Neuron (in vitro differentiated cells): ENCODE measurements around the gene NSF.
"Not testable (repeated sequence)": the region's sequence is repeated elsewhere in the genome, so short reads cannot be mapped to it uniquely, and the experiment has no call there.

Experiments
- H2AFZ ChIP-seq: one replicate; pipeline ENCODE4 v1.6.1; 2013; ENCODE audit warnings: low read depth, mild to moderate bottlenecking, inconsistent platforms, low read length, moderate library complexity
- H3K27me3 ChIP-seq: one replicate; pipeline ENCODE4 v1.6.1; 2013; ENCODE audit warnings: low read length; ENCODE audit not compliant: insufficient read depth
- H3K36me3 ChIP-seq: one replicate; pipeline ENCODE4 v1.6.1; 2013; ENCODE audit warnings: low read length; ENCODE audit not compliant: insufficient read depth
- H3K4me1 ChIP-seq: one replicate; pipeline ENCODE4 v1.6.1; 2013; ENCODE audit warnings: low read length; ENCODE audit not compliant: insufficient read depth
- H3K4me3 ChIP-seq: 2 replicates; pipeline ENCODE4 v1.5.1; 2013; ENCODE audit warnings: mild to moderate bottlenecking, low read length, moderate library complexity
- H3K9me3 ChIP-seq: one replicate; pipeline ENCODE4 v1.6.1; 2013; ENCODE audit warnings: low read length

The NSF gene

GRCh38 chr17:46603125-46603524 lies 12.7 kb downstream of the NSF start:
- H3K36me3 ChIP-seq, H2AFZ ChIP-seq, H3K4me1 ChIP-seq, H3K9me3 ChIP-seq, H3K4me3 ChIP-seq, H3K27me3 ChIP-seq: not testable (repeated sequence)

DNA sequence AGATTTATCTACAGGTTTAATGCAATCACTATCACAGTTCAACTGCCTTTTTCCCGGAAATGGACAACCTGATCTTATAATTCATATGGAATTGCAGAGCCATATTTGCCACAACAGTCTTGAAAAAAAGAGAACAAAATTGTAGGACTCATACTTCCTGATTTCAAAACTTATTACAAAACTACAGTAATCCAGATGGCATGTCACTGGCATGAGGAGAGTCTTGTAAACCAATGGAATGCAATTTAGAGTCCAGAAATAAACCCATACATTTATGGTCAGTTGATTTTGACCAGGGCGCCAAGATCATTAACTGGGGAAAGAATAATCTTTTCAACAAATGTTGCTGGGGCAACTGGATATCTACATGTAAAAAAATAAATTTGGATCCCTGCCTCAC lies 20.8 kb downstream of the NSF start:
- not testable (repeated sequence) for H3K27me3 ChIP-seq, H2AFZ ChIP-seq, H3K4me1 ChIP-seq, H3K4me3 ChIP-seq, H3K9me3 ChIP-seq, H3K36me3 ChIP-seq

DNA sequence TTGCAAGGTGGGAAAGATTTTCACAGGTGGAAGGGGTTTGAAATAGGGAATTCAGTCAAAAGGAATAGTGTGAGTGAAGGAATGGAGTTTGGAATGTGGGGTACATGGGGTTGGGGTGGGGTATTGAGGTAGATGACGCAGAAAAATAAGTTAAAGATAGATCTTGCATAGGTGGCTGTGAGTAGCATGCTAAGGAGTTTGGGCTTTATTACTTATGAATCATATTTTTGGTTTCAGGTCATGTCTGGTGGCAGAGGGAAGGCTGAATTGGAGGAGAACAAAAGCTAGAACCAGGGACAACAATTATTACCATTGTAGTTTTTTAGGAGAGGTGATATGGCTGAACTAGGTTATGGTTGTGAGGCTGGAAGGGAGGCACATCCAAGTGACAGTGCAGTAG lies 23.4 kb downstream of the NSF start:
- not testable (repeated sequence) for H2AFZ ChIP-seq

GRCh38 chr17:46617121-46617520 lies 26.7 kb downstream of the NSF start:
- not testable (repeated sequence) for H3K4me1 ChIP-seq, H3K9me3 ChIP-seq, H3K36me3 ChIP-seq, H2AFZ ChIP-seq, H3K27me3 ChIP-seq, H3K4me3 ChIP-seq

More for the DNA sequence above, 23.4 kb downstream of the NSF start:
- H3K9me3 ChIP-seq, H3K27me3 ChIP-seq, H3K4me1 ChIP-seq, H3K4me3 ChIP-seq, H3K36me3 ChIP-seq: not testable (repeated sequence)

DNA sequence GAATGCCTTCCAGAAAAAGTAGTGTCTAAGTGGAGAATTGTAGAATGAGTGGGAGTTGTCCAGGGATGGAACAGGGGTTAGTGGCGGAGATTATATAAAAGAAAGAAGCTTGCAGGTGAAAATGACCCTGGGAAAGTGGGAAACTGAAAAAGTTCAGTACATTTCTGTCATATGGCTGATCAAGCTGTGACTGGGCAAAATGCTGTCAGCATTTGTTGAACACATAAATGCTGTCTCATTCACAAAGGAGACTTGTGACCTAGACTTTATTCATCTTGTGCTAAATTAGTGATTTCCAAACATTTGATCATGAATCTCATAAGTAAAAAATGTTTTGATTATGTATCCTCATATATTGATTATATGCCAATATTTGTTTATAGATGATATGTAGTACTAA lies 28.5 kb downstream of the NSF start:
- not testable (repeated sequence) for H3K4me1 ChIP-seq, H3K36me3 ChIP-seq, H3K9me3 ChIP-seq, H2AFZ ChIP-seq, H3K4me3 ChIP-seq, H3K27me3 ChIP-seq

DNA sequence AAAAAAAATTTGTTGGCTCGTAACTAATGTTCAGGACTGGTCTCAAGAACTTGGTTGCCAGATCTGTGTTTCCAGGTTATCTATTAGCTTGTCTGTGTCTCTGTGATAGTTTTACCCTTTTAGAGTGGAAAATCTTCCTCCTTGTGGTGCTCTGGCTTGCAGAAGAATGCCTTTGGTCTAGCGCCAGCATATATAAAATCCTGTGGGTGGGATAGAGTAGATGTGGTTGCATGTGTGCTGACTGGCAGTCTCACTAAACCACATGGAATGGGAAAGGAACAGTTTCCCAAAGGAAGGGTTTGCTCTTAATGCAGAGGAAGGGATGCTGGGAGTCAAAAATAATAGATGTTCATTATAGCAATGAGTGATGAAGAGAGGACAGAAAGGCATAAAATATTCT lies 33.3 kb downstream of the NSF start:
- H3K4me1 ChIP-seq, H2AFZ ChIP-seq, H3K36me3 ChIP-seq, H3K27me3 ChIP-seq, H3K9me3 ChIP-seq, H3K4me3 ChIP-seq: not testable (repeated sequence)

GRCh38 chr17:46624726-46625125 lies 34.3 kb downstream of the NSF start:
- H3K4me1 ChIP-seq, H3K36me3 ChIP-seq, H3K9me3 ChIP-seq, H3K4me3 ChIP-seq, H3K27me3 ChIP-seq, H2AFZ ChIP-seq: not testable (repeated sequence)

DNA sequence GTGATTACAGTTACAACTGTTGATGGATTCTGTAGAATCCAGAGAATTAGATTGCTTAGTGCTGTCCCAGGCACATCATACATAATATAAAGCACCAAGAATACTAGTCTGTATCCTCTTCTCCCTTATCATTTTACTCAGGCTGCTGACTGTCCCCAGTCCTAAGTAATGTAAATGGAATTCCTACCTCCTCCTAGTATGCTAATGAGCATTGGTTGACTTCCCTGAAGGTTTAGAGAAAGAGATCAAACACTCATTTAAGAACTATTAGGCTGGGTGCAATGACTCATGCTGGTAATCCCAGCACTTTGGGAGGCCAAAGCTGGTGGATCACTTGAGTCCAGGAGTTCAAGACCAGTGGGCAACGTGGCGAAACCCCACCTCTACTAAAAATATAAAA lies 37.0 kb downstream of the NSF start:
- not testable (repeated sequence) for H3K9me3 ChIP-seq, H2AFZ ChIP-seq, H3K27me3 ChIP-seq, H3K36me3 ChIP-seq, H3K4me1 ChIP-seq, H3K4me3 ChIP-seq

DNA sequence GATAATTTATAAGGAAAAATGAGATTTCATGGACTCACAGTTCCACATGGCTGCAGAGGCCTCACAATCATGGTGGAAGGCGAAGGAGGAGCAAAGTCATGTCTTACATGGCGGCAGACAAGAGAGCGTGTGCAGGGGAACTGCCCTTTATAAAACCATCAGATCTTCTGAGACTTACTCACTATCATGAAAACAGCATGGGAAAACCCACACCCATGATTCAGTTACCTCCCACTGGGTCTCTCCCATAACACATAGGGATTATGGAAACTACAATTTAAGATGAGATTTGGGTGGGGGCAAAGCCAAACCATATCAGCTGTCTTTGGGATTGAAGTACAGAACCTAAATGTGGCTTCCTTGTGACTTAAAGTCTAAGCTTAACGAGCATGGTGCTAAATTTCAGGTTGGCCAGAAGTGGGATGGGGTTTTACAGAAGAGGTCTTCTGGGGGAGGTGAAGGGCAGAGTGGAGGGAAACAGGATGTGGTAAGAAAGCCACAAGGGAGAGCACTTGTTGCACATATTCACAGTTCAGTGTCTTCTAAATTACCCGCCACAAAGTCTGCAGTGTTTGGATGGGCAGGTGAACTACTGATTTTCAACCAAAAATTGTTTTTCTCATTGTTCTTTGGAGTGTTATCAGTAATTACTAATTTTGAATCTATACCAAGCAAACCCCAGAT lies 38.4 kb downstream of the NSF start:
- H3K9me3 ChIP-seq, H3K4me3 ChIP-seq, H3K27me3 ChIP-seq, H2AFZ ChIP-seq, H3K4me1 ChIP-seq, H3K36me3 ChIP-seq: not testable (repeated sequence)

- H3K4me3 ChIP-seq, H3K27me3 ChIP-seq, H3K9me3 ChIP-seq, H3K4me1 ChIP-seq, H3K36me3 ChIP-seq, H2AFZ ChIP-seq: not testable (repeated sequence)
Measured at GRCh38 chr17:46632146-46632545, 41.7 kb downstream of the NSF start.

DNA sequence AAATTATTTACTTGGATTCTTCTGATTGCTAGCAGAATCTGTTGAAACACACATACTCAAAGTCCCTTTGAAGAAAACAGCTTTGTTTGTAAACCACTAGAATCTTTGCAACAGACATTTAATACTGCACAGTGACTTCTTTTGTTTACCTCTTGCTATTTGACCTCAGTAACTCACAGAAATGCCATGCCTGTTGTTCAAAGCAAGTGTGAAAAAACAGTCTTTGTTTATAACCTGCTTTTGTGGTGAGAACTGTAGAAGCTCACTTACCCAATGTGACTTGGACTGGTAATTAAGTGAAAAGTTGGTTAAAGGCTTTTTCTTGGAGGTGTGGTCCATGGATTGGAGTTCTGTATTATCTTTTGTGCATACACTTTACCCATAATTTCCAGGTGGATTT lies 44.4 kb downstream of the NSF start:
- H3K9me3 ChIP-seq, H3K36me3 ChIP-seq, H3K4me1 ChIP-seq, H3K4me3 ChIP-seq, H3K27me3 ChIP-seq, H2AFZ ChIP-seq: not testable (repeated sequence)

DNA sequence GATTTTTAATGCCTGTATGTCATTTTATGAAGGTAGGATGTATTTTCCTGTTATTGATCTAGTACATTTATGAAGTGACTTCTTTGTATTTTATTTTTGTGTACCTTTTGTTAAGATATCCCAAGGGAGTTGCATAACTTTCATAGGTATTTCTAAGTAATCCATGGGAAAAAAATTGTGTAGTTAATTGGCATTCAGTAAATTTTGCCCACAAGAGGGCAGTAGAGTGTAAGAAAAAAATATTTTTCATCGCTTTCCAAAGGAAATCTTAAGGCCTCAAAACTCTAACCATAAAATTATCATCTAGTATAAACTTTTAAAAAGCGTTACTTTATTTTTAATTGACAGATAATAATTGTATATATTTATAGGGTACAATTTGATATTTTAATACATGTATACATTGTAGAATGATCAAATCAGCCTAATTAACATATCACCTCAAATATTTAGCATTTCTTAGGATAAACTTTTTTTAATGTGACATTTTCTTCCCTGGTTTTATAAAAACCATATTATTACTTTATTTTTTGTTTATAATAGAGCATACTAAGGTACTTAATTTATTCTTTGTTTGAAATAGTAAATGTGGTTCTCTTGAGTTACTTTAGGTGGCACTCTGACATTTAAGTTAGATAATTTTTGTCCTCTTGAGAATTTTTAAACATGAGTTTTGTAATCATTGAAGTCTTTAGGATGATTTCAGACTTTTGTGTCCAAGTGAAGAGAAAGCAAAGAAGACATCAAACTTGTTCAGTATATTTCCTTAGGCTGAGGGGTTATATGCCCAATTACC lies 51.6 kb downstream of the NSF start:
- not testable (repeated sequence) for H2AFZ ChIP-seq, H3K4me1 ChIP-seq, H3K36me3 ChIP-seq, H3K4me3 ChIP-seq, H3K9me3 ChIP-seq, H3K27me3 ChIP-seq

DNA sequence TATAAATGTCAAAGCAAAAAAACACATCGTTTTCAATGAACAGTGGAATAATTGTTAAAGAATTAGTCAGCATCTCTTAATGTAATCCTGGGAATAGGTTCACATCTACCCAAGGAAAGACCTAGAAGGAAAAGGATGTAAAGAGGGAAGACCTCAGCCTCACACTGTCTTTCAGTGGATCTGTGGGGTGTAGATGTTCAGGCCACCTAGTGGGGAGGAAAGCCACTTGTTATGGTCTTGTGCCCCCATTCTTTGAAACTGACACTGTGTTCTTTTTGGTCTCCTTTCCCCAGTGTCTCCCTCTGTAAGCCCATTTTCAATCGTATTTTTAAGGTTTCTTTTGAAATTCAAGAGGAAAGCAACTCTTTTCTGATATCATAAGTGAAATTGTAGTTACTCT lies 56.8 kb downstream of the NSF start:
- H3K27me3 ChIP-seq: not testable (repeated sequence)

GRCh38 chr17:46647688-46648278 lies 57.3 kb downstream of the NSF start:
- H3K4me1 ChIP-seq, H3K36me3 ChIP-seq, H3K27me3 ChIP-seq, H3K4me3 ChIP-seq, H3K9me3 ChIP-seq, H2AFZ ChIP-seq: not testable (repeated sequence)

More for the DNA sequence above, 56.8 kb downstream of the NSF start:
- not testable (repeated sequence) for H3K4me3 ChIP-seq, H3K9me3 ChIP-seq, H3K36me3 ChIP-seq, H3K4me1 ChIP-seq, H2AFZ ChIP-seq
